T-helper 1 cell (primary cell): ENCODE measurements around the gene LRRC28.

Source experiments
- DNase-seq, 5 donors: peaks; one replicate each; pipeline ENCODE4 v3.0.0-alpha.2; 2012 to 2020

Gene LRRC28

GRCh38 chr15:99424131-99424571 lies 172.9 kb downstream of the LRRC28 start:
- no peak for DNase-seq

- peak in 1 of 5 donors; percentile 87 for DNase-seq
Measured at GRCh38 chr15:99424978-99425656, 173.8 kb downstream of the LRRC28 start.

GRCh38 chr15:99425657-99426301 lies 174.5 kb downstream of the LRRC28 start:
- no peak for DNase-seq

- no peak for DNase-seq
Measured at GRCh38 chr15:99426431-99427105, 175.3 kb downstream of the LRRC28 start.

- DNase-seq = no peak
Measured at GRCh38 chr15:99427210-99427609, 175.9 kb downstream of the LRRC28 start.

GRCh38 chr15:99427668-99428361 lies 176.5 kb downstream of the LRRC28 start:
- DNase-seq = no peak

GRCh38 chr15:99429681-99430081 lies 178.4 kb downstream of the LRRC28 start:
- DNase-seq = no peak

GRCh38 chr15:99430881-99431401 lies 179.7 kb downstream of the LRRC28 start:
- no peak for DNase-seq

GRCh38 chr15:99431661-99432091 lies 180.4 kb downstream of the LRRC28 start:
- DNase-seq = no peak

GRCh38 chr15:99432271-99433025 lies 181.2 kb downstream of the LRRC28 start:
- DNase-seq = no peak

GRCh38 chr15:99433026-99433756 lies 181.9 kb downstream of the LRRC28 start:
- no peak for DNase-seq

- no peak for DNase-seq
Measured at GRCh38 chr15:99433757-99434450, 182.6 kb downstream of the LRRC28 start.

- no peak for DNase-seq
Measured at GRCh38 chr15:99434506-99435112, 183.3 kb downstream of the LRRC28 start.

- DNase-seq = no peak
Measured at GRCh38 chr15:99435113-99435695, 183.9 kb downstream of the LRRC28 start.

- DNase-seq = no peak
Measured at GRCh38 chr15:99435877-99436541, 184.7 kb downstream of the LRRC28 start.

- DNase-seq = no peak
Measured at GRCh38 chr15:99436542-99437314, 185.4 kb downstream of the LRRC28 start.

GRCh38 chr15:99437315-99438223 lies 186.3 kb downstream of the LRRC28 start:
- no peak for DNase-seq

- DNase-seq = no peak
Measured at GRCh38 chr15:99438224-99438585, 186.9 kb downstream of the LRRC28 start.
